ENCODE results near the gene VDAC1. TPM values are rescaled to one million over a fixed set of nuclear protein-coding genes. Genes with fewer than 3 reads are reported as not detected.
A peak's percentile ranks its signal among the peaks of the same experiment; 100 is the strongest.

Gene VDAC1
- total and polyA plus RNA-seq, 5 donors: 325 to 393 (median 340) TPM

DNA sequence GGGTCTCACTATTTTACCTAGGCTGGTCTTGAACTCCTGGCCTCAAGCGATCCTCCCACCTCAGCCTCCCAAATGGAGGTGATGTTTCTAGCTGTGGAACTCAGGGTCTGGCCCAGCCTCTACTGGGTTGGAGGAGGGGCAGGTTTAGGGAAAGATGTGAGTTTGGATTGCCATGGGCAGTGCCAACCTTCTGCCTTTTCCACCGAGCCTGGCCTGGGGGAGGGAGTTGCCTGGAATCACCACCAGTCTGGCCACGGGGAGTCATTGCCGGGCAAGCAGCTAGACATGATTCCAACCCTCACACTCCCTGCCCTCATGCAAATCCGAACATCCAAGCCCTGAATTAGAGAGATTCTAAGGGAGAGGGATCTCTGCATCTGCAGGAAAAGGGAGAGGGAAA is 21.0 kb upstream of the VDAC1 start:
- ATAC-seq: no peak
- WGBS: 89% methylated on average over 5 of the region's 5 CpGs
- no peak for DNase-seq

DNA sequence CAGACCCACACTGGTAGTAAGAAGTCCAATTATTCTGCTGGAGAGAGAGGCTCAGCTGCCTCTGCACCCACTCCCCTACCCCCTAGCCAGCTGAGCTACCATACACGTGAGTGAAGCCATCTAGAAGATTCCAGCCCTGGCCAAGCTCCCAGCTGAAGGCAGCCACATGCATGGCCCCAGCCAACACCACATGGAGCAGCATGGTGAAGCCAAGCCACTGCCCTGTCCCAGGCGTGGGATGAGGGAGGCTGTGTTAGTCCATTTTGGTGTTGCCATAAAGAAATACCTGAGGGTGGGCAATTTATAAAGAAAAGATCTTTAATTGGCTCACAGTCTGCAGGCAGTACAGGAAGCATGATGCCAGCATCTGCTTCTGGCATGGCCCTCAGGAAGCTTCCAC is 20.0 kb upstream of the VDAC1 start:
- intact Hi-C loops (cut with DNase I): no loop called here
- Histone ChIP-seq H3K4me3 (ENCODE audit: low read length) (no peak overlapping the region), H3K27ac (ENCODE audit: low read length) (no peak overlapping the region), H3K27me3 (ENCODE audit: control insufficient read depth, insufficient read depth) (no peaks in the 10 kb centered on the region), H3K4me1 (ENCODE audit: control insufficient read depth, insufficient read depth, low read length) (no peaks in the 10 kb centered on the region), H3K9me3 (ENCODE audit: control insufficient read depth, low read length) (no peaks in the 10 kb centered on the region)
- DNase-seq: no peak
- WGBS: 76% methylated on average over 2 of the region's 2 CpGs
- ATAC-seq: no peak

More for the DNA sequence above, 21.0 kb upstream of the VDAC1 start:
- H3K27ac ChIP-seq (ENCODE audit: low read length): no peak overlapping the region
- no peak overlapping the region for H3K4me3 ChIP-seq (ENCODE audit: low read length)
- no peaks in the 10 kb centered on the region for H3K4me1 ChIP-seq (ENCODE audit: control insufficient read depth, insufficient read depth, low read length)
- H3K27me3 ChIP-seq (ENCODE audit: control insufficient read depth, insufficient read depth): no peaks in the 10 kb centered on the region
- intact Hi-C loops (cut with DNase I): no loop called here
- no peaks in the 10 kb centered on the region for H3K9me3 ChIP-seq (ENCODE audit: control insufficient read depth, low read length)

DNA sequence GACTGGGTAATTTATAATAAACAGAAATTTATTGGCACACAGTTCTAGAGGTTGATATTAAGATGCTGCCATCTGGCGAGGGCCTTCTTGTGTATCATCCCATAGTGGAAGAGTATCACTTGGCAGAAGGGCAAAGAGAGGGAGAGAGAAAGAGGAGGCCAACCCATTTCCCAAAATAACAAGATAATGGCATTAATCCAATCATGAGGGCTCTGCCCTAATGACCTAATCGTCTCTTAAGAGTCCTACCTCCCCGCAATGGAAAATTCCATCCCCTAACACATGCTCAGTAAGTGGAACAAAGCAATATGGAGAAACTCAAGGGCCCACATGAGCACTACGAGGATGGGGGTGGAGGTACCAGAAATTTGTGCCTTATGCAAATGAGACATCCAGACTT is 17.6 kb upstream of the VDAC1 start:
- ATAC-seq (peak in 1 of 2 donors; percentile 39), DNase-seq (no peak)
- Histone ChIP-seq H3K4me1 (ENCODE audit: control insufficient read depth, insufficient read depth, low read length) (peaks cover 6% of the 10 kb centered on the region), H3K27me3 (ENCODE audit: control insufficient read depth, insufficient read depth) (no peaks in the 10 kb centered on the region), H3K27ac (ENCODE audit: low read length) (no peak overlapping the region), H3K4me3 (ENCODE audit: low read length) (no peak overlapping the region), H3K9me3 (ENCODE audit: control insufficient read depth, low read length) (no peaks in the 10 kb centered on the region)
- intact Hi-C loops (cut with DNase I): no loop called here
- 62% methylated on average over 4 of the region's 4 CpGs for WGBS

DNA sequence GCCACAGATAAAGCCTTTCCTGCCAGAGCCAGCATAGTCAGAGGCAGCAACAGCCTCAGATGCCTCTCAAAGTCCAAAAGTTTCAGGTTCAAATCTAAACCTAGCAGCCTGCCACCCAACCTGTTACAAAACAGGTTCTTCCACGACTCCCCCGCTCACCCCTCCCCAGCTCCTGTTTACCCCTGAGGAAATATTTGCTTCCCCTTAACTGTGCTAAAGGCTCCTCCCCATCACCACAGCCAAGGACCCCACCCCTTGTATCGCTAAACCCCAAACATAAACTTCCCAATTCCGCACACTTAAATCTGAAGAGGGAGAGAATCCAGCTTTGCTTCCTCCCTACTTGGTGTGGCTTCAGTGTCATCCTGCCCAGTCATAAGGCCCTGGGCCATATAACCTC is 15.4 kb upstream of the VDAC1 start:
- Histone ChIP-seq H3K27me3 (ENCODE audit: control insufficient read depth, insufficient read depth) (no peaks in the 10 kb centered on the region), H3K9me3 (ENCODE audit: control insufficient read depth, low read length) (no peaks in the 10 kb centered on the region)
- WGBS: 76% methylated on average over 4 of the region's 4 CpGs

DNA sequence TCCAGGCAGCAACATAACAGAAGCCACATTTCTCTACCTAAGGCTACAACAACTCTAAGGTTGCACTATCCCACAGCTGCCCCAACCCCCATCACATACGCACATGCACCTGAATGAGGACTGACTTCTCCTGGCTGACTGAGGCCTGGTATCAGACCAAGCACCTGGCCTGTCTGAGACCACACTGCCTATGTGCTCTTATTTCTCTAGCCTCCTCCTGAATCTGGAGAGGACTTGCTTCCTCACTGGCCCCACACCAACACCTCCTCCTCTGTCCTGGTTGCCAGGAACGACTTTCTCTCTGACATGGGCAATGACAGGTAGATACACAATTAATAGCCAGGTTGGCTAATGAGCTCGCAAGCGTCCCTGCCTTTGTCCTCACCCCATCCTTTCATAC is 14.9 kb upstream of the VDAC1 start:
- ATAC-seq (no peak), DNase-seq (no peak)
- Histone ChIP-seq H3K4me3 (ENCODE audit: low read length) (no peak overlapping the region), H3K27ac (ENCODE audit: low read length) (no peak overlapping the region), H3K9me3 (ENCODE audit: control insufficient read depth, low read length) (no peaks in the 10 kb centered on the region), H3K4me1 (ENCODE audit: control insufficient read depth, insufficient read depth, low read length) (peaks cover 6% of the 10 kb centered on the region), H3K27me3 (ENCODE audit: control insufficient read depth, insufficient read depth) (no peaks in the 10 kb centered on the region)
- WGBS: 78% methylated on average over 4 of the region's 4 CpGs
- intact Hi-C loops (cut with DNase I): no loop called here

More for the DNA sequence above, 15.4 kb upstream of the VDAC1 start:
- no peak overlapping the region for H3K27ac ChIP-seq (ENCODE audit: low read length)
- peaks cover 6% of the 10 kb centered on the region for H3K4me1 ChIP-seq (ENCODE audit: control insufficient read depth, insufficient read depth, low read length)
- H3K4me3 ChIP-seq (ENCODE audit: low read length): no peak overlapping the region
- no peak for DNase-seq
- intact Hi-C loops (cut with DNase I): no loop called here
- ATAC-seq: no peak

DNA sequence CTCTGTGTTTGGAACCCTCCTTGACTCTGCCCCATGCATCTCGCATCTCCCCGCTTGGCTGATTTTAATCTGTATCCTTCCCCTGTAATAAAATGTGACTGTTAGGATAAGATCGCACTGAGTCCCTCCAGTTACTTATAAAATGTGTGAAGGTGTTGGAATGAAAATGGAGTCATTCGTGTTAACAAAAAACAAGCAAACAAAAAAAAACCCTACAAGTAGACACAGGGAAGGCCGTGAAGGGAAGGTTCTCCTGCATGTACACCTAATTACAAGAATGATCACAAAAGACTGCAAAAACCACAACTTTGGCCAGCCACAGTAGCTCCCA is 14.2 kb upstream of the VDAC1 start:
- 88% methylated on average over 5 of the region's 5 CpGs for WGBS
- ATAC-seq (peak in 1 of 2 donors; percentile 9), DNase-seq (no peak)
- Histone ChIP-seq H3K27me3 (ENCODE audit: control insufficient read depth, insufficient read depth) (no peaks in the 10 kb centered on the region), H3K27ac (ENCODE audit: low read length) (no peak overlapping the region), H3K9me3 (ENCODE audit: control insufficient read depth, low read length) (no peaks in the 10 kb centered on the region), H3K4me3 (ENCODE audit: low read length) (no peak overlapping the region), H3K4me1 (ENCODE audit: control insufficient read depth, insufficient read depth, low read length) (peaks cover 6% of the 10 kb centered on the region)
- intact Hi-C loops (cut with DNase I): no loop called here

DNA sequence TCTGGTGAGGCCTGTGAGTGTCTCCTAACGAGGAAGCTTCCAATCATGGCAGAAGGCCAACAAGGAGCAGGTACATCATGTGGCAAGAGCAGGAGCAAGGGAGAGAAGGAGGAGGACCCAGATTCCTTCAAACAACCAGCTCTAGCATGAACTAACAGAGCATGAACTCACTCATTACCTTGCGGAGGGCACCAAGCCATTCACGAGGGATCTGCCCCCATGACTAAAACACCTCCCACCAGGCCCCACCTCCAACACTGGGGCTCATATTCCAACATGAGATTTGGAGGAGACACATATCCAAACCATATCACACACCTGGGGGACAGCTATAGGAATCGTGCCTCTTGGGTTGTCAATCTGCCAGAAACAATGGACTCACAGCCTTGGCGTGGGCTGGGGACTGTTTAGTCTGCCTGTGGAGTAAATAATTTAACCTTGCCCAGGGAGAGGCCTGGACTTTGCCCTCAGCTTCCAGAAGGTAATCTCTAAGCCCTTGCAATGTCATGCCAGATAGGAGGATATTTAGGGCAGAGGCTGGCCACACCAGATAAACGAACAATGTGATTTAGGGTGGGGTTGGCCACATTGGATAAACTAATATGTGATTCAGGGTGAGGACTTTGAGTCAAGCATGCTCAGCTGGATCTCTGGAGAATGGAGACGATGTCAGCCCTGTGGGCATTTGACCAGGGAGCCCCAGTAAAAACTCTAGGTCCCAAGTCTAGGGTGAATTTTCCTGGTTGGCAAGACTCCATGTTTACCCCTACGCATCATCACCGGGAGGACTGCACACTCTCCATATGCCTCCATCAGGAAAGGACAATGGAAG is 13.6 kb upstream of the VDAC1 start:
- no peak for DNase-seq
- H3K27ac ChIP-seq (ENCODE audit: low read length): peak overlapping the region; percentile 37
- WGBS: 63% methylated on average over 9 of the region's 9 CpGs
- H3K4me3 ChIP-seq (ENCODE audit: low read length): no peak overlapping the region
- ATAC-seq: peak; percentile 48 to 73
- H3K9me3 ChIP-seq (ENCODE audit: control insufficient read depth, low read length): no peaks in the 10 kb centered on the region
- intact Hi-C loops (cut with DNase I): no loop called here
- no peaks in the 10 kb centered on the region for H3K27me3 ChIP-seq (ENCODE audit: control insufficient read depth, insufficient read depth)
- peaks cover 6% of the 10 kb centered on the region for H3K4me1 ChIP-seq (ENCODE audit: control insufficient read depth, insufficient read depth, low read length)

DNA sequence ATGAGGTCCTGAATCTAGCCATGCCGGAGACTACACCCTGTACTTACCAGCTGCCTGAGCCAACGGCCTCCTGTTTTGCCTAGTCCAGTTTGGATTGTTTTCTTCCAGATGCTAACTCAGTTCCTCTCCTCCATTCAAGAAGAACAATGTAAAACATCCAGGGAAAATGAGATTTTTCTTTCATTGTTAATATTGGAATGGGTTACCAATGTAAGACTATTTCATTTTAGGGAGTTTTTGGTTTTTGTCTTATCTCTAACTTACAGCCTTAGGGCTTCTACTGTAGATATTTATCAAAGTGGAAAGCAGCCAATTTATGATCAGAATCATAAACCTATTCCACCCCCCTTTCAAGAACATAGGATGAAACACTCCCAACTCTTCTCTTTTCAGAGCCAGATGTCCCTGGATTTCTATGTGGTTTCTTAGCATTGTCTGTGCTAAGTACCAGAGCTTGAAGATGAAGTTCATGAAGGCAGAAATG is 3.5 kb upstream of the VDAC1 start:
- H3K27me3 ChIP-seq (ENCODE audit: control insufficient read depth, insufficient read depth): no peaks in the 10 kb centered on the region
- ATAC-seq (no peak), DNase-seq (no peak)
- H3K27ac ChIP-seq (ENCODE audit: low read length): no peak overlapping the region
- intact Hi-C loops (cut with DNase I): no loop called here
- no peak overlapping the region for H3K4me3 ChIP-seq (ENCODE audit: low read length)
- 47% methylated on average over 2 of the region's 2 CpGs for WGBS
- peaks cover 7% of the 10 kb centered on the region for H3K4me1 ChIP-seq (ENCODE audit: control insufficient read depth, insufficient read depth, low read length)
- H3K9me3 ChIP-seq (ENCODE audit: control insufficient read depth, low read length): no peaks in the 10 kb centered on the region

DNA sequence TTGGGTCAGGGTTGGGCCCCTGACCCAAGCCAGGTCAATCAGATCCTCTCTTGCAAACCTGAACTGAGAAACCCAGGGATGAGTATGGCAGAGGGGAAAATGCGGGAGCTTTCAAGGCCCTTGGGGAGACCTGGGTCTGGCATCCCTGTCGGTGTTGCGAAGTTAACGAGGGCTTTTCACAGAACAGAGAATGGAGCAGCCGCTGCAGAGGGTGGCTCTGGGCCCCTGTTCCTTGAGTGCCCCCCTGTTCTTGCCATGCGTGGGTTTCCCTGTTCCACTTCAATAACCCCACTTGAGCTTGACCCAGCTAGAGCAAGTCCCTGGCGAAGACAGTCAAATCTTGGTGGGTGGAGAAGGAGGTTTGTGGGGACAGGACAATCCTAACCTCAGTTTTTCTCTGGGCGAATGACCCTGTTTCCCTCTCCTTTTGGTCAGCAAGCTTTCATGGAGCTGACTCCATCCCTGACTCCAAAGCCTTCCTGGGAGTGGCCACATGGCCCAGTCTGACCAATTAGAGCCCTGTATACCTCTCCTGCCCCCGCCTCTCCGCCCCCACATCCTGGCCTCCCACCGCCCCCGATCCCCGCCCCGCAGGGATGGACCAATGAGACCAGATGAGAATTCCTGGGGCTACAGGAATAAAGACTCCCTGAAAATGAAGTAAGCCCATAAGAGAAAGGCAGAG is 2.9 kb upstream of the VDAC1 start:
- DNase-seq: peak in 2 of 3 donors; percentile 42 to 60
- 71% methylated on average over 14 of the region's 14 CpGs for WGBS
- H3K27ac ChIP-seq (ENCODE audit: low read length): no peak overlapping the region
- intact Hi-C loops (cut with DNase I): no loop called here
- H3K9me3 ChIP-seq (ENCODE audit: control insufficient read depth, low read length): no peaks in the 10 kb centered on the region
- no peak overlapping the region for H3K4me3 ChIP-seq (ENCODE audit: low read length)
- ATAC-seq: no peak
- H3K27me3 ChIP-seq (ENCODE audit: control insufficient read depth, insufficient read depth): no peaks in the 10 kb centered on the region
- H3K4me1 ChIP-seq (ENCODE audit: control insufficient read depth, insufficient read depth, low read length): peaks cover 11% of the 10 kb centered on the region

DNA sequence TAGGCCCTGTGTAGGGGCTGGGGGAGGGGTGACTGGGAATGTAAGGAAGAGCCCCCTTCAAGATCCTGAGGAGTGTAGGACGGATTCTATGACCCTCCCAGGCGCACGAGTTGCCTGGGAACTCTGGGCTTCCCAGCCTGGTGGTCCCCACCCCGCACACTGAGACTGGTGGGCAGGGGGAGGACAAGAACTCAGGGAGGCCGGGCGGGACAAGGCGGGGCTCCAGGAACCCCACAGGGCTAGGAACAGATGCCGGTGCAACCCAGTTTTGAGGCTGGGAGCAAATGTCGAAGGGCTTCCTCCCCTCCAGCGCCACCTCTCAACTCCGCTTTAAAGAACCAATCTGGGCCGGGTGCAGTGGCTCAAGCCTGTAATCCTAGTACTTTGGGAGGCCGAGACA is 1.3 kb upstream of the VDAC1 start:
- Histone ChIP-seq H3K4me3 (ENCODE audit: low read length) (no peak overlapping the region), H3K27ac (ENCODE audit: low read length) (peak overlapping the region; percentile 99), H3K4me1 (ENCODE audit: control insufficient read depth, insufficient read depth, low read length) (peaks cover 18% of the 10 kb centered on the region), H3K27me3 (ENCODE audit: control insufficient read depth, insufficient read depth) (no peaks in the 10 kb centered on the region), H3K9me3 (ENCODE audit: control insufficient read depth, low read length) (no peaks in the 10 kb centered on the region)
- intact Hi-C loops (cut with DNase I): no loop called here
- ATAC-seq: no peak
- 87% methylated on average over 13 of the region's 13 CpGs for WGBS
- peak in 2 of 3 donors; percentile 60 to 64 for DNase-seq

DNA sequence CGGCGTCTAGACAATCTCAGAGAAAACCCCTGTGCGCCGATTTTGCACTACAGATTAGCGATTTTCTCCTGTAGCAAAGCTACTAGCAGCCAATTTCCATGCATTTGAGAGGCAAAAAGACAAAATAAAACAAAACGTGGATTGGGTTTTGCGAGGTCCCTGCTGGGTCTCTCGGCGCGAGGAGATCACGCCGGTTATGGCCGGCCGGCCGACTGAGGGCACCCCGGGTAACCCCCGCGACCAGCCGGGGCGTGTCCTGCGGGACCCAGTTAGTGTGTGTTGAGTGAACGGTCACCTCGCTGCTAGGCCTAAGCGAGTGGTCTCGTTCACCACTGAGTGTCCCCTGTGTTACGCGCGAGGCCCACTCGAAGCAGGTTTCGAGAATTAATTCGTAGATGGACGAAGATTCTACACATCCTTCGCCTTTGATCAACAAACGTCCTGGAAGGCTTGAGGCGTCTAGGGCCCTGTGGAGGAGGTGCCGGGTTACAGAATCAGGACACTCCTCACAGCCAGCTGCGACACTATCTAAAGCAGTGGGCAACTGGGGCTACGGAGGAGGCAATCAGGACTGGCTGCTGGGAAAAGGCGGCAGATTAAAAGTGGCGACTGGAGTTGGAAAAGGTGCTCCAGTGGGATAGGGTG is 764 bp upstream of the VDAC1 start:
- WGBS: 9% methylated on average over 40 of the region's 40 CpGs
- Histone ChIP-seq H3K27me3 (ENCODE audit: control insufficient read depth, insufficient read depth) (no peaks in the 10 kb centered on the region), H3K4me3 (ENCODE audit: low read length) (peak overlapping the region; percentile 89), H3K9me3 (ENCODE audit: control insufficient read depth, low read length) (no peaks in the 10 kb centered on the region), H3K27ac (ENCODE audit: low read length) (peak overlapping the region; percentile 99), H3K4me1 (ENCODE audit: control insufficient read depth, insufficient read depth, low read length) (peaks cover 19% of the 10 kb centered on the region)
- DNase-seq (peak; percentile 52 to 80 (median 80)), ATAC-seq (peak; percentile 30 to 39)
- intact Hi-C loops (cut with DNase I): no loop called here
